ENCODE measurements around the gene NEDD9. TPM values are rescaled to one million over a fixed set of nuclear protein-coding genes. Genes with fewer than 3 reads are reported as not detected.

The NEDD9 gene
- total and polyA plus RNA-seq, 2 of the 13 experiments (the other 11 are each of a cell fraction or from before 2014, with no cell fraction given), result 27.1 to 389 TPM

- TF ChIP-seq, protein P1, sequence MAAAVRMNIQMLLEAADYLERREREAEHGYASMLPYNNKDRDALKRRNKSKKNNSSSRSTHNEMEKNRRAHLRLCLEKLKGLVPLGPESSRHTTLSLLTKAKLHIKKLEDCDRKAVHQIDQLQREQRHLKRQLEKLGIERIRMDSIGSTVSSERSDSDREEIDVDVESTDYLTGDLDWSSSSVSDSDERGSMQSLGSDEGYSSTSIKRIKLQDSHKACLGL (CRISPR knock-in tag; IDR thresholded peaks at IDR 0.05), result no peak
- TF ChIP-seq KLF11 (CRISPR knock-in tag; IDR thresholded peaks at IDR 0.05) (no peak), ZBTB20 (CRISPR knock-in tag; IDR thresholded peaks at IDR 0.05; ENCODE audit: borderline replicate concordance, low read depth) (no peak), HMGA1 (CRISPR knock-in tag; conservative IDR thresholded peaks at IDR 0.05) (no peak), KAT8 (CRISPR knock-in tag; IDR thresholded peaks at IDR 0.05) (no peak)
- TF ChIP-seq, protein P2, sequence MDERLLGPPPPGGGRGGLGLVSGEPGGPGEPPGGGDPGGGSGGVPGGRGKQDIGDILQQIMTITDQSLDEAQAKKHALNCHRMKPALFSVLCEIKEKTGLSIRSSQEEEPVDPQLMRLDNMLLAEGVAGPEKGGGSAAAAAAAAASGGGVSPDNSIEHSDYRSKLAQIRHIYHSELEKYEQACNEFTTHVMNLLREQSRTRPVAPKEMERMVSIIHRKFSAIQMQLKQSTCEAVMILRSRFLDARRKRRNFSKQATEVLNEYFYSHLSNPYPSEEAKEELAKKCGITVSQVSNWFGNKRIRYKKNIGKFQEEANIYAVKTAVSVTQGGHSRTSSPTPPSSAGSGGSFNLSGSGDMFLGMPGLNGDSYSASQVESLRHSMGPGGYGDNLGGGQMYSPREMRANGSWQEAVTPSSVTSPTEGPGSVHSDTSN (CRISPR knock-in tag; IDR thresholded peaks at IDR 0.05), result no peak
These were observed 70.2 kb downstream of the NEDD9 start (continued) for GRCh38 chr6:11162262-11162661.

DNA sequence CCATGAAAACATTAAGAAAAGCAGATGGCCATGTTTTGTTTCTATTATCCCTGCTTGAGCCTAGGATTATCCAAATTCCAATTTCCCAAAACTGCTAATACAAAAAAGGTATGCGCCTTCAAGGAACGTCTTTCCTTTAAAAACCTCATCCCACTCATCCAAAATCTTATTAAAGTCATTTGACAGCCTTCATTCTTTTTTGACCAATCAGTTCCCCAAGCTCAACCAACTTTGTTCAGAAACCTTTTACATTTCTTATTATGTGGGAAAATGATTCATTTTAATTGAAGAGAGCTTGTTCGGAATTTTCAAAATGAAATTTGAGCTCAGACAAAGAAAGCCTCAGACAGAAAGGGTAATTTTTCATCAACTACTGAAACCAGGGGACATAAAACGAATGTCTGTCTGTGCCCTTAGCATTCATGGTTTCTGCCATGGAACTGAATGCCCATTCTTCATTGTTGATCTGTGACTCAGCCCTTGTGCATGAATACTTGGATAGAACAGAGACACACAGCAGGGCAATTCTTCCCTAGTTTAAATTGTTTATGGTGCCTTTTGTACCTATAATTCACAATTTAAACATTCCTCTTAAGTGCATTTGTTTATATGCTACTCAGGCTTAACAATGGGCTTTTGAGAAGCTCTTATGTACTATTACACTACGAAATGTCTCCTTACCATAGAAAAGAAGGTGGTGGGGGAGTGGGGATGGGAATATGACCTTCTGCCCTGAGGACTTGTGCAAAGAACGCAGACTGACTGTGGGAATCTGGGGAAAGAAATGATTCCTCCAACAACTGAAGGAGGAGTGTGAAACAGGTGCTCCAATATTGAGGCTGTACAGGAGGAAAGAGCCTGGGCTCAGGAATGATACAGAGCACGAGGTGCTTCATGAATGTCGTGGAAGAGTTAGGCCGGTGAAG lies 71.2 kb downstream of the NEDD9 start:
- FAIRE-seq (no peak), DNase-seq (ENCODE audit: low spot score) (peak; percentile 66), ATAC-seq (no peak; the same call in 2 of the 3 replicates)
- H3K9me3 ChIP-seq (ENCODE audit: low read length), result no peaks in the 10 kb centered on the region
- H2AFZ ChIP-seq (ENCODE audit: low read length), result no peak overlapping the region
- no TSS peak for BruUV-seq (replicated peaks)
- 72% methylated on average over 9 of the region's 9 CpGs for WGBS (ENCODE audit: low lambda C conversion rate)
- 0 out of 2 replicates have a peak overlapping the region, but pooled peaks have one; percentile 0 for H3K4me2 ChIP-seq (ENCODE audit: low read depth, low read length)
- in situ Hi-C loops (cut with HindIII; ENCODE audit: extremely low pct_ligation_motif_present, low pct_unique_long_range_greater_than_20kb) (no loop called here), intact Hi-C loops (cut with micrococcal nuclease; ENCODE audit: unreplicated experiment) (no loop called here)
- no peak overlapping the region for H3K27ac ChIP-seq (ENCODE audit: extremely low read length, insufficient read depth, low read length)
- no peaks in the 10 kb centered on the region for H3K27me3 ChIP-seq (ENCODE audit: control insufficient read depth in 1 of 2, insufficient read depth in 2 of 2, low read length in 2 of 2)
- TF ChIP-seq ETV6 (CRISPR knock-in tag; conservative IDR thresholded peaks at IDR 0.05), result no peak
- TF ChIP-seq SOX13 (IDR thresholded peaks at IDR 0.05), result no peak
- TF ChIP-seq SOX13 (CRISPR knock-in tag; conservative IDR thresholded peaks at IDR 0.05 in 1 of 2, IDR thresholded peaks at IDR 0.05 in 1 of 2), result peak in 1 of 2 experiments; percentile 58; a peak in 1 of 4 replicates
- TF ChIP-seq NR2F6 (IDR thresholded peaks at IDR 0.05), result peak; percentile 47; the same call in 1 of the 2 replicates
- no peak for TF ChIP-seq NR2F6 (CRISPR knock-in tag; IDR thresholded peaks at IDR 0.05)
- 0 out of 2 replicates have a peak, but pooled peaks have one; percentile 16 for TF ChIP-seq CREM (IDR thresholded peaks at IDR 0.05)
- no peak for TF ChIP-seq CREM (CRISPR knock-in tag; IDR thresholded peaks at IDR 0.05)
- no peak for TF ChIP-seq ZNF747 (CRISPR knock-in tag; IDR thresholded peaks at IDR 0.05; ENCODE audit: borderline replicate concordance)
- TF ChIP-seq EP300 (IDR thresholded peaks at IDR 0.05; ENCODE audit: low read depth in 2 of 2, low read length in 2 of 2), result peak in 1 of 2 experiments; percentile 34; a peak in 1 of 4 replicates
- TF ChIP-seq EP300 (CRISPR knock-in tag; IDR thresholded peaks at IDR 0.05; ENCODE audit: borderline replicate concordance), result no peak
- TF ChIP-seq SOX5 (CRISPR knock-in tag; IDR thresholded peaks at IDR 0.05; ENCODE audit: borderline replicate concordance), result peak; percentile 34; the same call in 1 of the 2 replicates
- H3K9ac ChIP-seq (ENCODE audit: insufficient read depth, low read depth, low read length), result peak overlapping the region; percentile 6; the same call in 1 of the 2 replicates
- H3K4me3 ChIP-seq (replicated peaks in 1 of 3; ENCODE audit: insufficient read depth in 1 of 3, low read depth in 2 of 3, low read length in 3 of 3), result no peak overlapping the region
- no peaks in the 10 kb centered on the region for H3K79me2 ChIP-seq (ENCODE audit: insufficient read depth, low read length)
- POLR2A ChIA-PET, result no interaction called here
- CTCF ChIA-PET (ENCODE audit: low intra/inter-chr PET ratio, low total read pairs), result no interaction called here
- no peaks in the 10 kb centered on the region for H3K36me3 ChIP-seq (replicated peaks in 1 of 2; ENCODE audit: control insufficient read depth in 1 of 2, insufficient read depth in 2 of 2, low read length in 2 of 2)
- peaks cover 36% of the 10 kb centered on the region for H3K4me1 ChIP-seq (ENCODE audit: insufficient read depth, low read length)
- no peaks in the 10 kb centered on the region for H4K20me1 ChIP-seq (ENCODE audit: insufficient read depth, low read length)

Measured in HepG2 (cell line).